KOPT-K1 (cell line): ENCODE results near the gene SLMAP.
A peak's percentile ranks its signal among the peaks of the same experiment; 100 is the strongest.

Experiments
- H3K27ac ChIP-seq: fragments of 200-600 bp; sonication (generic); 2 replicates; pipeline ENCODE4 v1.5.1; 2016; ENCODE audit warnings: antibody characterized with exemption, mild to moderate bottlenecking, low read depth, low read length; ENCODE audit not compliant: poor library complexity, severe bottlenecking
- H3K36me3 ChIP-seq: fragments of 200-600 bp; sonication (generic); 2 replicates; pipeline ENCODE4 v1.5.1; 2017; ENCODE audit warnings: antibody characterized with exemption, mild to moderate bottlenecking, low read length, moderate library complexity; ENCODE audit not compliant: insufficient read depth
- H3K9me3 ChIP-seq: fragments of 200-600 bp; sonication (generic); 2 replicates; pipeline ENCODE4 v1.5.1; 2017; ENCODE audit warnings: antibody characterized with exemption, low read length, mild to moderate bottlenecking; ENCODE audit not compliant: insufficient read depth, poor library complexity, severe bottlenecking

SLMAP gene

GRCh38 chr3:57755741-57756527 is at the start of gene SLMAP:
SLMAP (plus strand) TSS chr3:57756309; CDS start chr3:57757652, 1,343 bp downstream.
- peak within 1 kb of the TSS; percentile 76 for H3K27ac ChIP-seq
- peaks cover 31% of the 10 kb centered on the region for H3K36me3 ChIP-seq
- no peaks in the 10 kb centered on the region for H3K9me3 ChIP-seq

- no peaks in the 10 kb centered on the region for H3K9me3 ChIP-seq
- no peaks in the 10 kb centered on the region for H3K36me3 ChIP-seq
- no peak overlapping the region for H3K27ac ChIP-seq
Observed at GRCh38 chr3:57706462-57706861, 49.6 kb upstream of the SLMAP start.

GRCh38 chr3:57709031-57709430 is 47.1 kb upstream of the SLMAP start:
- Histone ChIP-seq H3K36me3 (no peaks in the 10 kb centered on the region), H3K27ac (no peak overlapping the region), H3K9me3 (no peaks in the 10 kb centered on the region)

GRCh38 chr3:57709559-57709958 is 46.5 kb upstream of the SLMAP start:
- no peaks in the 10 kb centered on the region for H3K9me3 ChIP-seq
- H3K27ac ChIP-seq = no peak overlapping the region
- no peaks in the 10 kb centered on the region for H3K36me3 ChIP-seq

GRCh38 chr3:57715686-57716085 is 40.4 kb upstream of the SLMAP start:
- H3K36me3 ChIP-seq = no peaks in the 10 kb centered on the region
- H3K27ac ChIP-seq = no peak overlapping the region
- H3K9me3 ChIP-seq = no peaks in the 10 kb centered on the region

GRCh38 chr3:57717205-57717868 is 38.8 kb upstream of the SLMAP start:
- Histone ChIP-seq H3K36me3 (no peaks in the 10 kb centered on the region), H3K9me3 (no peaks in the 10 kb centered on the region), H3K27ac (no peak overlapping the region)

GRCh38 chr3:57718118-57718517 is 38.0 kb upstream of the SLMAP start:
- H3K9me3 ChIP-seq = no peaks in the 10 kb centered on the region
- H3K36me3 ChIP-seq = no peaks in the 10 kb centered on the region
- no peak overlapping the region for H3K27ac ChIP-seq

GRCh38 chr3:57726397-57726796 is 29.7 kb upstream of the SLMAP start:
- no peak overlapping the region for H3K27ac ChIP-seq
- H3K9me3 ChIP-seq = no peaks in the 10 kb centered on the region
- H3K36me3 ChIP-seq = no peaks in the 10 kb centered on the region

GRCh38 chr3:57727106-57727505 is 29.0 kb upstream of the SLMAP start:
- no peak overlapping the region for H3K27ac ChIP-seq
- no peaks in the 10 kb centered on the region for H3K9me3 ChIP-seq
- H3K36me3 ChIP-seq = no peaks in the 10 kb centered on the region

- H3K9me3 ChIP-seq = no peaks in the 10 kb centered on the region
- H3K27ac ChIP-seq = no peak overlapping the region
- no peaks in the 10 kb centered on the region for H3K36me3 ChIP-seq
Observed at GRCh38 chr3:57729334-57730045, 26.6 kb upstream of the SLMAP start.

GRCh38 chr3:57730682-57731081 is 25.4 kb upstream of the SLMAP start:
- Histone ChIP-seq H3K36me3 (no peaks in the 10 kb centered on the region), H3K9me3 (no peaks in the 10 kb centered on the region), H3K27ac (no peak overlapping the region)

- Histone ChIP-seq H3K27ac (no peak overlapping the region), H3K9me3 (no peaks in the 10 kb centered on the region), H3K36me3 (no peaks in the 10 kb centered on the region)
Observed at GRCh38 chr3:57731311-57731710, 24.8 kb upstream of the SLMAP start.

- H3K9me3 ChIP-seq = no peaks in the 10 kb centered on the region
- H3K36me3 ChIP-seq = no peaks in the 10 kb centered on the region
- no peak overlapping the region for H3K27ac ChIP-seq
Observed at GRCh38 chr3:57733790-57734189, 22.3 kb upstream of the SLMAP start.

- no peaks in the 10 kb centered on the region for H3K36me3 ChIP-seq
- no peaks in the 10 kb centered on the region for H3K9me3 ChIP-seq
- H3K27ac ChIP-seq = no peak overlapping the region
Observed at GRCh38 chr3:57735405-57735804, 20.7 kb upstream of the SLMAP start.

GRCh38 chr3:57737840-57738239 is 18.3 kb upstream of the SLMAP start:
- H3K36me3 ChIP-seq = no peaks in the 10 kb centered on the region
- H3K27ac ChIP-seq = no peak overlapping the region
- no peaks in the 10 kb centered on the region for H3K9me3 ChIP-seq
